Spinal cord (tissue), 10 donors: Measurements from ENCODE around the gene PCDHB4. TPM values are rescaled to one million over a fixed set of nuclear protein-coding genes. Genes with fewer than 3 reads are reported as not detected.
"Not testable (repeated sequence)": the region's sequence is repeated elsewhere in the genome, so short reads cannot be mapped to it uniquely, and the experiment has no call there.

ENCODE experiments used
- DNase-seq, 6 donors: peaks; one replicate each; pipeline versions ENCODE4 v3.0.0 to v3.0.0-alpha.2; 2013 to 2015; ENCODE audit warnings: low spot score in 6 of 6, low read depth in 4 of 6
- H3K27ac ChIP-seq: one replicate; pipeline ENCODE4 v1.5.1; 2013; ENCODE audit warnings: low read depth, low read length, control low read depth
- H3K27me3 ChIP-seq: one replicate; pipeline ENCODE4 v1.6.1; 2013; ENCODE audit warnings: low read length; ENCODE audit not compliant: control insufficient read depth, insufficient read depth
- H3K36me3 ChIP-seq: one replicate; pipeline ENCODE4 v1.6.1; 2013; ENCODE audit warnings: low read length; ENCODE audit not compliant: control insufficient read depth, insufficient read depth
- H3K4me1 ChIP-seq: one replicate; pipeline ENCODE4 v1.6.1; 2013; ENCODE audit warnings: low read length; ENCODE audit not compliant: control insufficient read depth, insufficient read depth
- H3K4me3 ChIP-seq: one replicate; pipeline ENCODE4 v1.5.1; 2013; ENCODE audit warnings: low read depth, low read length, control low read depth
- H3K9me3 ChIP-seq: one replicate; pipeline ENCODE4 v1.6.1; 2013; ENCODE audit warnings: low read length; ENCODE audit not compliant: control insufficient read depth, insufficient read depth
- WGBS: methylation state at CpG from one replicate; pipeline ENCODE4 v1.1.5; 2013; ENCODE audit warnings: missing lambda C conversion rate; ENCODE audit not compliant: insufficient coverage; 5-methylcytosine and 5-hydroxymethylcytosine counted together
- polyA plus RNA-seq, 2 donors: library from polyadenylated mRNA; unstranded; fragments of 120-200 nt; gene quantifications; one replicate each; pipeline ENCODE4 v1.2.1, GENCODE V29; 2013; ENCODE audit not compliant: insufficient read length in 2 of 2
- total RNA-seq, 2 donors: library from RNA; depleted of rRNA in 1 of 2; stranded (reverse); fragments of 120-200 nt in 1 of 2; fragments of >200 nt in 1 of 2; gene quantifications; one replicate each; pipeline versions ENCODE4 v1.2.3 to v1.2.4, GENCODE V29; 2013 to 2014
- donor health status: healthy.

Gene PCDHB4
- total and polyA plus RNA-seq, 4 donors: 3.2 to 6.3 (median 4.7) TPM

DNA sequence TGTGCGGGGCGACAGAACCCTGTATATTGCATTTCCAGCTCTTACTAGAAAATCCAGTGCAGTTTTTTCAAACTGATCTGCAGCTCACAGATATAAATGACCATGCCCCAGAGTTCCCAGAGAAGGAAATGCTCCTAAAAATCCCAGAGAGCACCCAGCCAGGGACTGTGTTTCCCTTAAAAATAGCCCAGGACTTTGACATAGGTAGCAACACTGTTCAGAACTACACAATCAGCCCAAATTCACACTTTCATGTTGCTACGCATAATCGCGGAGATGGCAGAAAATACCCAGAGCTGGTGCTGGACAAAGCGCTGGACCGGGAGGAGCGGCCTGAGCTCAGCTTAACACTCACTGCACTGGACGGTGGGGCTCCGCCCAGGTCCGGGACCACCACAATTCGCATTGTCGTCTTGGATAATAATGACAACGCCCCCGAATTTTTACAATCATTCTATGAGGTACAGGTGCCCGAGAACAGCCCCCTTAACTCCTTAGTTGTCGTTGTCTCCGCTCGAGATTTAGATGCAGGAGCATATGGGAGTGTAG, 14.2 kb downstream of the PCDHB4 start:
- Histone ChIP-seq H3K27ac (no peak overlapping the region), H3K36me3 (no peaks in the 10 kb centered on the region), H3K9me3 (peaks cover 17% of the 10 kb centered on the region), H3K27me3 (peaks cover 3% of the 10 kb centered on the region), H3K4me3 (peak overlapping the region; percentile 4), H3K4me1 (no peaks in the 10 kb centered on the region)
- 34% methylated on average over 13 of the region's 19 CpGs for WGBS
- peak in 1 of 6 donors; percentile 0 for DNase-seq

DNA sequence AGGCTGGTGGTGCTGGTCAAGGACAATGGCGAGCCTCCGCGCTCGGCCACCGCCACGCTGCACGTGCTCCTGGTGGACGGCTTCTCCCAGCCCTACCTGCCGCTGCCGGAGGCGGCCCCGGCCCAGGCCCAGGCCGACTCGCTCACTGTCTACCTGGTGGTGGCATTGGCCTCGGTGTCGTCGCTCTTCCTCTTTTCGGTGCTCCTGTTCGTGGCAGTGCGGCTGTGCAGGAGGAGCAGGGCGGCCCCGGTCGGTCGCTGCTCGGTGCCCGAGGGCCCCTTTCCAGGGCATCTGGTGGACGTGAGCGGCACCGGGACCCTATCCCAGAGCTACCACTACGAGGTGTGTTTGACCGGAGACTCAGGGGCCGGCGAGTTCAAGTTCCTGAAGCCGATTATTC, 15.7 kb downstream of the PCDHB4 start:
- H3K4me3 ChIP-seq, H3K27ac ChIP-seq, H3K4me1 ChIP-seq, H3K27me3 ChIP-seq, DNase-seq, H3K36me3 ChIP-seq: not testable (repeated sequence)
- WGBS: 34% methylated on average over 27 of the region's 34 CpGs
- H3K9me3 ChIP-seq: peaks cover 17% of the 10 kb centered on the region

DNA sequence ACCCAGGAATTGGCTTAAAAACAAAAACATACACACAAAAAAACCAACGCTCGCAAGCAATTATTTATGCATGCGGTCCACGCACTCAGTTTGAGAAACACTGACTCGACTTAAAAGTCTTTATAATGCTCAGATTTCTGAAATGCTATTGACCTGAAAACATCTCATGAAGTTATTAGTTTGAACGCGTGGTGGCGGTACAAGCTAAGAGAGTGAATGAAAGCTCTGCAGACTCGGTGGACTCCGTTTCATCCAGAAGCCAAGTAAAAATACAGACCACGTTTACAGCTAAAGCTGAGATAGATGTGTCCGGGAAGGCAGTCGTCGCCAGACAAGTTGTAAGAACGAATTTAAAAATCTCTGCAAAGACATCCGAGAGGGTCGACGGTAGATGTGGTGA, 28.2 kb downstream of the PCDHB4 start, which contains the start of gene PCDHB6:
Gene PCDHB6 (plus strand): TSS at position 246 of the 400 bp plus-strand sequence. CDS start 201 bp downstream, outside the sequence.
- Histone ChIP-seq H3K9me3 (peaks cover 9% of the 10 kb centered on the region), H3K4me1 (no peaks in the 10 kb centered on the region), H3K36me3 (no peaks in the 10 kb centered on the region), H3K27ac (no peak within 1 kb of the TSS), H3K4me3 (no peak within 1 kb of the TSS), H3K27me3 (no peaks in the 10 kb centered on the region)
- peak in 3 of 6 donors; percentile 1 to 49 (median 44) for DNase-seq
- 3% methylated on average over 10 of the region's 18 CpGs for WGBS

DNA sequence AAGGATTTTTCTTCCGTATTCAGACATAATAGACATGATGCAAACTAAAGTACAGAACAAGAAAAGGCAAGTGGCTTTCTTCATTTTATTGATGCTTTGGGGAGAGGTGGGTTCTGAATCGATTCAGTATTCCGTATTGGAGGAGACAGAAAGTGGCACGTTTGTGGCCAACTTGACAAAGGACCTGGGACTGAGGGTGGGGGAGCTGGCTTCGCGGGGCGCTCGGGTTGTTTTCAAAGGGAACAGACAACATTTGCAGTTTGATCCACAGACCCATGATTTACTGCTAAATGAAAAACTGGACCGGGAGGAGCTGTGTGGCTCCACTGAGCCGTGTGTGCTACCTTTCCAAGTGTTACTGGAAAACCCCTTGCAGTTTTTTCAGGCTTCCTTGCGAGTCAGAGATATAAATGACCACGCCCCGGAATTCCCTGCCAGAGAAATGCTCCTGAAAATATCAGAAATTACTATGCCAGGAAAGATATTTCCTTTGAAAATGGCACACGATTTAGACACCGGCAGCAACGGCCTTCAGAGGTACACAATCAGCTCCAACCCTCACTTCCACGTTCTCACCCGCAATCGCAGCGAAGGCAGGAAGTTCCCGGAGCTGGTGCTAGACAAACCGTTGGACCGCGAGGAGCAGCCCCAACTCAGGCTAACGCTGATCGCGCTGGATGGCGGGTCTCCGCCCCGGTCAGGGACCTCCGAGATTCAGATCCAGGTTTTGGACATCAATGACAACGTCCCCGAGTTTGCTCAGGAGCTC, 28.8 kb downstream of the PCDHB4 start:
- Histone ChIP-seq H3K9me3 (peaks cover 9% of the 10 kb centered on the region), H3K27ac (no peak overlapping the region), H3K4me1 (no peaks in the 10 kb centered on the region), H3K27me3 (no peaks in the 10 kb centered on the region), H3K36me3 (no peaks in the 10 kb centered on the region), H3K4me3 (no peak overlapping the region)
- 33% methylated on average over 32 of the region's 33 CpGs for WGBS
- no peak for DNase-seq

DNA sequence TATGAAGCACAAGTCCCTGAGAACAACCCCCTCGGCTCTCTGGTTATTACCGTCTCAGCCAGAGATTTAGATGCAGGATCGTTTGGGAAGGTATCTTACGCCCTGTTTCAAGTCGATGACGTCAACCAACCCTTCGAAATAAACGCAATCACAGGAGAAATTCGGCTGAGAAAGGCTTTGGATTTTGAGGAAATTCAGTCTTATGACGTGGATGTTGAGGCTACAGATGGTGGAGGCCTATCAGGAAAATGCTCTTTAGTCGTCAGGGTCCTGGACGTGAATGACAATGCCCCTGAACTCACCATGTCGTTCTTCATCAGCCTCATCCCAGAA, 29.3 kb downstream of the PCDHB4 start:
- Histone ChIP-seq H3K9me3 (peaks cover 11% of the 10 kb centered on the region), H3K27ac (no peak overlapping the region), H3K4me3 (no peak overlapping the region)

DNA sequence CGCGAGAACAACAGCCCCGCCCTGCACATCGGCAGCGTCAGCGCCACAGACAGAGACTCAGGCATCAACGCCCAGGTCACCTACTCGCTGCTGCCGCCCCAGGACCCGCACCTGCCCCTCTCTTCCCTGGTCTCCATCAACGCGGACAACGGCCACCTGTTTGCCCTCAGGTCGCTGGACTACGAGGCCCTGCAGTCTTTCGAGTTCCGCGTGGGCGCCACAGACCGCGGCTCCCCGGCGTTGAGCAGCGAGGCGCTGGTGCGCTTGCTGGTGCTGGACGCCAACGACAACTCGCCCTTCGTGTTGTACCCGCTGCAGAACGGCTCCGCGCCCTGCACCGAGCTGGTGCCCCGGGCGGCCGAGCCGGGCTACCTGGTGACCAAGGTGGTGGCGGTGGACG, 30.0 kb downstream of the PCDHB4 start:
- H3K4me3 ChIP-seq, H3K4me1 ChIP-seq, H3K36me3 ChIP-seq, DNase-seq, H3K27me3 ChIP-seq, H3K27ac ChIP-seq: not testable (repeated sequence)
- H3K9me3 ChIP-seq: peaks cover 11% of the 10 kb centered on the region
- WGBS: 25% methylated on average over 28 of the region's 41 CpGs

More for the DNA sequence above, 29.3 kb downstream of the PCDHB4 start:
- Histone ChIP-seq H3K27me3 (no peaks in the 10 kb centered on the region), H3K4me1 (no peaks in the 10 kb centered on the region), H3K36me3 (no peaks in the 10 kb centered on the region)
- 29% methylated on average over 11 of the region's 13 CpGs for WGBS
- DNase-seq: no peak

DNA sequence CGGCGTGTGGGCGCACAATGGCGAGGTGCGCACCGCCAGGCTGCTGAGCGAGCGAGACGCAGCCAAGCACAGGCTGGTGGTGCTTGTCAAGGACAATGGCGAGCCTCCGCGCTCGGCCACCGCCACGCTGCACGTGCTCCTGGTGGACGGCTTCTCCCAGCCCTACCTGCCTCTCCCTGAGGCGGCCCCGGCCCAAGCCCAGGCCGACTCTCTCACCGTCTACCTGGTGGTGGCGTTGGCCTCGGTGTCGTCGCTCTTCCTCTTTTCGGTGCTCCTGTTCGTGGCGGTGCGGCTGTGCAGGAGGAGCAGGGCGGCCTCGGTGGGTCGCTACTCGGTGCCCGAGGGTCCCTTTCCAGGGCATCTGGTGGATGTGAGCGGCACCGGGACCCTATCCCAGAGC, 30.5 kb downstream of the PCDHB4 start:
- H3K36me3 ChIP-seq, H3K27ac ChIP-seq, H3K27me3 ChIP-seq, H3K4me1 ChIP-seq, H3K4me3 ChIP-seq, DNase-seq: not testable (repeated sequence)
- peaks cover 11% of the 10 kb centered on the region for H3K9me3 ChIP-seq
- WGBS: 19% methylated on average over 20 of the region's 36 CpGs

DNA sequence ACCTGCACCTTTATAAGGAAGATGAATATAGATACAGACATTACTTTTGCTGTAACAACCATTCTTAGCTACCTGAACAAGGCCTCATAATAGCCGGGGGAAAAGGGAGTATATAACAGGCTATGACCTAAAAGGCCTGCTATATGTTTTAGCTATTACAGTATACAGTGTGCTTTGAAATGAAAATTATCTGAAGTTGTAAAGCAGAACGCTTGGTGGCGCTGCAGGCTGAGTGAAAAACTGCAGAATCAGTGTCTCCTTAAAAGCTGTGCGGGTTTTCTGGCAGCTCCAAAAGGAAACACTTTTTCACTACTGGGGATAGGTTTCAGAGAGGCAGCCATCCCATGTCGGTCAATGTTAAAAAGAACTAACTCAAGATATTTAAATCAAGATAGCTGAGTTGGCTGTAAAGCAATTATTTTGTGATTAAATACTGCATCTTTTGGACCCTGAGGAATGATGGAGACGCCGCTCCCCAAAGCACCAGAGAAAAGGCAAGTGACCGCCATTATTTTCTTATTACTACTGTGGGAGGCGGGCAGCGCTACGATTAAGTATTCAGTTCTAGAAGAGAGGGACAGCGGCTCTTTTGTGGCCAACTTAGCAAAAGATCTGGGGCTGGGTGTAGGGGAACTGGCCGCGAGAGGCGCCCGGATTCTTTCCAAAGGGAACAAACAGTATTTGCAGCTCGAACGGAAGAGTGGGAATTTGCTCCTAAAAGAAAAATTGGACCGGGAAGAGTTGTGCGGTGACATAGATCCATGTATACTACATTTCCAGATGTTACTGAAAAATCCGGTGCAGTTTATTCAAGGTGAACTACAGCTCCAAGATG, 34.1 kb downstream of the PCDHB4 start:
- Histone ChIP-seq H3K9me3 (peaks cover 6% of the 10 kb centered on the region), H3K36me3 (no peaks in the 10 kb centered on the region), H3K4me3 (no peak overlapping the region), H3K27me3 (no peaks in the 10 kb centered on the region), H3K4me1 (no peaks in the 10 kb centered on the region), H3K27ac (no peak overlapping the region)
- 23% methylated on average over 13 of the region's 21 CpGs for WGBS
- no peak for DNase-seq

DNA sequence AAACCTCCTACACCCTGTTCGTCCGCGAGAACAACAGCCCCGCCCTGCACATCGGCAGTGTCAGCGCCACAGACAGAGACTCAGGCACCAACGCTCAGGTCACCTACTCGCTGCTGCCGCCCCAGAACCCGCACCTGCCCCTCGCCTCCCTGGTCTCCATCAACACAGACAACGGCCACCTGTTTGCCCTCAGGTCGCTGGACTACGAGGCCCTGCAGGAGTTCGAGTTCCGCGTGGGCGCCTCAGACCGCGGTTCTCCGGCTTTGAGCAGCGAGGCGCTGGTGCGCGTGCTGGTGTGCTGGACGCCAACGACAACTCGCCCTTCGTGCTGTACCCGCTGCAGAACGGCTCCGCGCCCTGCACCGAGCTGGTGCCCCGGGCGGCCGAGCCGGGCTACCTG, 35.7 kb downstream of the PCDHB4 start:
- WGBS: 34% methylated on average over 25 of the region's 38 CpGs
- not testable (repeated sequence) for H3K9me3 ChIP-seq

More for the DNA sequence above, 35.7 kb downstream of the PCDHB4 start:
- H3K27ac ChIP-seq, DNase-seq, H3K27me3 ChIP-seq, H3K4me3 ChIP-seq, H3K36me3 ChIP-seq, H3K4me1 ChIP-seq: not testable (repeated sequence)
